ENCODE data around the gene EIF4E. TPM values are rescaled to one million over a fixed set of nuclear protein-coding genes. Genes with fewer than 3 reads are reported as not detected.
A peak's percentile ranks its signal among the peaks of the same experiment; 100 is the strongest.
"Not testable (repeated sequence)": the region's sequence is repeated elsewhere in the genome, so short reads cannot be mapped to it uniquely, and the experiment has no call there.

The EIF4E gene
- total RNA-seq, 1 experiment from 2014 or later, result 103 TPM

DNA sequence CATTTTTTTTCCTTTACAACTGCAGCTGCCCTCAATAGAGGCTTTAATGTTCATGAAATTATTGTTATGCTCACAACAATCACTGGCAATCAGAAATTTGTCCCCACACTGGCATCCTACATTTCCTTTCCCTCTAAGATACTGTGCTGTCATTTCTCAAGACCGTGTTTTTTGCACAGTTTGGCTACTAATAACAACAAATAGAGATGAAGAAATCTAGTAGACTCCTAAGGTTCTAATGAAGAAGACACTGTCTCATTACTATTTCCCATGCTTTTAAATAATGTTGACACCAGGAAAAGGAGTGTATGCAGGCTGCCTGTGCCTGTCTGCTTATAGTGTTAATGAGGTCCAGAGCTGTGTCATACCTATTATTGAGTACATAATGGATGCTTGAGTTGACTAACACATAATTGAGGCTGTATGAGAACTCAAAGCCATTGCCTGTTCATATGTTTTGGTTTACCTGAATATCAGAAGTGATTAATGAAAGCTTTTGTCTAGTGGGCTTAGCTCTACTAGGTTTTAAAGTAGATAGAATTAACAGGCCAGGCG is 1.5 kb upstream of the EIF4E start:
- Mint-ChIP-seq H3K4me3 (ENCODE audit: low read depth, unreplicated experiment) (peak overlapping the region; percentile 98), H3K4me1 (ENCODE audit: low read depth, unreplicated experiment) (peaks cover 23% of the 10 kb centered on the region), H3K27me3 (ENCODE audit: unreplicated experiment) (no peaks in the 10 kb centered on the region), H3K27ac (ENCODE audit: unreplicated experiment) (peak overlapping the region; percentile 56), H3K36me3 (ENCODE audit: insufficient read depth, unreplicated experiment) (peaks cover 40% of the 10 kb centered on the region), H3K9me3 (ENCODE audit: low read depth, unreplicated experiment) (no peaks in the 10 kb centered on the region)
- CTCF ChIA-PET, result interaction anchor here (1.6 kb wide), 1 partner anchor 65 kb away, joined by 6 read pairs; the partner anchor contains the start of gene METAP1
- DNase-seq, result no peak
- intact Hi-C loops (cut with micrococcal nuclease; ENCODE audit: unreplicated experiment), result loop anchor here (10.0 kb wide), 2 partner anchors 64 to 276 kb away; partner anchors contain the start of genes METAP1 and TSPAN5
- BruUV-seq (replicated peaks), result no TSS peak
- TF ChIP-seq, protein P1, sequence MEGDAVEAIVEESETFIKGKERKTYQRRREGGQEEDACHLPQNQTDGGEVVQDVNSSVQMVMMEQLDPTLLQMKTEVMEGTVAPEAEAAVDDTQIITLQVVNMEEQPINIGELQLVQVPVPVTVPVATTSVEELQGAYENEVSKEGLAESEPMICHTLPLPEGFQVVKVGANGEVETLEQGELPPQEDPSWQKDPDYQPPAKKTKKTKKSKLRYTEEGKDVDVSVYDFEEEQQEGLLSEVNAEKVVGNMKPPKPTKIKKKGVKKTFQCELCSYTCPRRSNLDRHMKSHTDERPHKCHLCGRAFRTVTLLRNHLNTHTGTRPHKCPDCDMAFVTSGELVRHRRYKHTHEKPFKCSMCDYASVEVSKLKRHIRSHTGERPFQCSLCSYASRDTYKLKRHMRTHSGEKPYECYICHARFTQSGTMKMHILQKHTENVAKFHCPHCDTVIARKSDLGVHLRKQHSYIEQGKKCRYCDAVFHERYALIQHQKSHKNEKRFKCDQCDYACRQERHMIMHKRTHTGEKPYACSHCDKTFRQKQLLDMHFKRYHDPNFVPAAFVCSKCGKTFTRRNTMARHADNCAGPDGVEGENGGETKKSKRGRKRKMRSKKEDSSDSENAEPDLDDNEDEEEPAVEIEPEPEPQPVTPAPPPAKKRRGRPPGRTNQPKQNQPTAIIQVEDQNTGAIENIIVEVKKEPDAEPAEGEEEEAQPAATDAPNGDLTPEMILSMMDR (IDR thresholded peaks at IDR 0.05; ENCODE audit: unreplicated experiment), result no peak

DNA sequence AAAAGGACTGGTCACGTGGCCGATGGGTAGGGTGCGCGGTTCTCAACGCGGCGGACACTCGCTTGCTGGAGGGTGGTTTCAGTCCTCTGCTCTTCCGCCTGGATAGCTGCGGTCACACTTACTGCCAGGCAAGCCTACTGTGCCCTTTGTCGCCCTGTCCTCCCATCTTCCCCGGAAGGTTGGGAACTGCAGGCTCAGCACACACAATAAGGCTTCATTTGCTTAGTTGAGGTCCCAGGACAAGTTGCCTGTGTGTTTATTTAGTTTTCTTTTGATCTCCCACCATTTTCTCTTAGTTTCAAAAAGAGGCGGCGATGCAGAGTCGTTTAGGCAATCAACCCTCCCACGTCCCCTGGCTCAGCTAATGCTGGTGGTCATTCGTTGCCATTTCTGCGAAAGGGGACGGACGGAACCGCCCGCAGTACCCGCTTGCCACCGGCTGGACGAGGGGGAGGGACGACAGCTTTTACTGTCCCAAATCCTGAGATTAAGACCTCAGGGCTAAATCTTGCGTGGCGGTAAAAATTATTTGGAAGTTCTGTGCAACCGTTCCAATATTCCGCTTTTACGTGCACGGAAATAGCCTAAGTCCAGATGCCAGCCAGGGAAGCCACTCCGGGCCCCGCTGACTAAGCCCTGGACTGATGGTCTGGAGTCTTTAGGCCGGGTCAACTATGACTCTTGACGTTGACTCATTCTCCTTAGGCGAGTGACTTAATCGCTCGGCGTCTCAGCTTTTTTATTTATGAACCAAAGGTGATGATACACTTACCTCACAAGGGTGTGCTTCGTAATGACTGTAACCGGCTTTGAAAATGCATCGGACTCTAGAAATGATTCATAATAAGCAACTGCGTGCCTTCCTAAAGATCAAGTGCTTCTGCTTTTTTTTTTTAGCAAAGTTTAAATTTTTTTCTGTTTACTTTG is 671 bp upstream of the EIF4E start:
- Mint-ChIP-seq H3K27me3 (ENCODE audit: unreplicated experiment) (no peaks in the 10 kb centered on the region), H3K36me3 (ENCODE audit: insufficient read depth, unreplicated experiment) (peaks cover 36% of the 10 kb centered on the region), H3K27ac (ENCODE audit: unreplicated experiment) (peak overlapping the region; percentile 92), H3K4me1 (ENCODE audit: low read depth, unreplicated experiment) (peaks cover 16% of the 10 kb centered on the region), H3K4me3 (ENCODE audit: low read depth, unreplicated experiment) (peak overlapping the region; percentile 98), H3K9me3 (ENCODE audit: low read depth, unreplicated experiment) (no peaks in the 10 kb centered on the region)
- intact Hi-C loops (cut with micrococcal nuclease; ENCODE audit: unreplicated experiment), result loop anchor here (10.0 kb wide), 2 partner anchors 65 to 275 kb away; partner anchors contain the start of genes METAP1 and TSPAN5
- TSS peak; percentile 85 for BruUV-seq (replicated peaks)
- DNase-seq, result peak; percentile 68
- CTCF ChIA-PET, result interaction anchor here (0.7 to 2.2 kb wide), 11 partner anchors 9 to 1337 kb away, joined by 3 to 10 read pairs (median 4); partner anchors contain the start of genes METAP1 and RAP1GDS1
- TF ChIP-seq, protein P1 (IDR thresholded peaks at IDR 0.05; ENCODE audit: unreplicated experiment), result no peak

DNA sequence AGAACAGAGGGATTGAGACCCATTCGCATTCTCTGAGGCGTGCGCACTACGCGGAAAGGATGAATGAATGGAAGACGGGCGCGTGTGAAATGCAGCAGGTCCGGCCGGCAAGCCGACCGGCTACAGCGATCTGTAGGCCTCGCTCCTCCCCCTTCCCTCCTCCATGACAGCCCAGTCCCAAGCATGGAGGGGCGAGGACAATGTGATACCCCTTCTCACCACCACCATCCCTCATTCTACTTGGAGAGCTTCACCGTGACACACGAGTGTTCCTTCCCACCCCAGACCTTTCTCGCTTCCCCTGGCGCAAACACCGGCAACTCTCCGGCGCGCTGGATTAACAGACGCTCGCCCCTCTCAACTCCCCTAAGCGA is 815 bp downstream of the EIF4E start:
- CTCF ChIA-PET, result interaction anchor here (0.6 to 2.2 kb wide), 5 partner anchors 10 to 460 kb away, joined by 3 to 7 read pairs (median 3); no protein-coding TSS in a partner anchor
- Mint-ChIP-seq H3K27ac (ENCODE audit: unreplicated experiment) (peak overlapping the region; percentile 92), H3K4me1 (ENCODE audit: low read depth, unreplicated experiment) (peaks cover 15% of the 10 kb centered on the region), H3K4me3 (ENCODE audit: low read depth, unreplicated experiment) (peak overlapping the region; percentile 98), H3K9me3 (ENCODE audit: low read depth, unreplicated experiment) (no peaks in the 10 kb centered on the region), H3K27me3 (ENCODE audit: unreplicated experiment) (no peaks in the 10 kb centered on the region), H3K36me3 (ENCODE audit: insufficient read depth, unreplicated experiment) (peaks cover 36% of the 10 kb centered on the region)
- DNase-seq, result peak; percentile 71
- no TSS peak for BruUV-seq (replicated peaks)
- TF ChIP-seq, protein P1 (IDR thresholded peaks at IDR 0.05; ENCODE audit: unreplicated experiment), result no peak
- intact Hi-C loops (cut with micrococcal nuclease; ENCODE audit: unreplicated experiment), result no loop called here

DNA sequence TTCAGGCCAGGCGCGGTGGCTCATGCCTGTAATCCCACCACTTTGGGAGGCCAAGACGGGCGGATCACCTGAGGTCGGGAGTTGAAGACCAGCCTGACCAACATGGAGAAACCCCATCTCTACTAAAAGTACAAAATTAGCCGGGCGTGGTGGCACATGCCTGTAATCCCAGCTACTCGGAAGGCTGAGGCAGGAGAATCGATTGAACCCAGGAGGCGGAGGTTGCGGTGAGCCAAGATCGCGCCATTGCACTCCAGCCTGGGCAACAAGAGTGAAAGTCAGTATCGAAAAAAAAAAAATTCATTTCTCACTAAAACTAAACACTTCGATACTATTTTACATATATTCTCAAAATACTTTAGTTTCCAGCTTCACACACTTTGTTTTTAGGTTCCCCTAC is 2.7 kb downstream of the EIF4E start:
- H3K9me3 Mint-ChIP-seq (ENCODE audit: low read depth, unreplicated experiment); H3K4me1 Mint-ChIP-seq (ENCODE audit: low read depth, unreplicated experiment); intact Hi-C loops (cut with micrococcal nuclease; ENCODE audit: unreplicated experiment); BruUV-seq (replicated peaks); DNase-seq; H3K27me3 Mint-ChIP-seq (ENCODE audit: unreplicated experiment): not testable (repeated sequence)
- H3K4me3 Mint-ChIP-seq (ENCODE audit: low read depth, unreplicated experiment), result peak overlapping the region; percentile 98
- peaks cover 36% of the 10 kb centered on the region for H3K36me3 Mint-ChIP-seq (ENCODE audit: insufficient read depth, unreplicated experiment)
- peak overlapping the region; percentile 54 for H3K27ac Mint-ChIP-seq (ENCODE audit: unreplicated experiment)
- CTCF ChIA-PET, result interaction anchor here (1.5 kb wide), 1 partner anchor 69 kb away, joined by 4 read pairs; the partner anchor contains the start of gene METAP1
